Lung (tissue), 12 donors: Measurements from ENCODE around the gene RERE. TPM values are rescaled to one million over a fixed set of nuclear protein-coding genes. Genes with fewer than 3 reads are reported as not detected.

Source experiments
- ATAC-seq: fragments of 200-7000 bp; cut with Tn5 transposase; one replicate; pipeline ENCODE4 v1.9.1; 2020; ENCODE audit warnings: moderate number of reproducible peaks; ENCODE audit not compliant: insufficient read depth, low FRiP score
- DNase-seq, 3 donors: peaks; one replicate each; pipeline ENCODE4 v3.0.0-alpha.2; 2013 to 2017
- H3K27ac ChIP-seq, 2 donors: one replicate each; pipeline ENCODE4 v1.5.1; 2013; ENCODE audit warnings: mild to moderate bottlenecking in 2 of 2, moderate library complexity in 2 of 2, control low read depth in 1 of 2, inconsistent platforms in 1 of 2, low read depth in 1 of 2, low read length in 1 of 2
- H3K27me3 ChIP-seq, 3 donors: one replicate each; pipeline ENCODE4 v1.5.1; 2013; ENCODE audit warnings: low read length in 2 of 3; ENCODE audit not compliant: control insufficient read depth in 3 of 3, insufficient read depth in 3 of 3
- H3K36me3 ChIP-seq, 4 donors: one replicate each; pipeline ENCODE4 v1.5.1; 2013; ENCODE audit warnings: low read length in 4 of 4, mild to moderate bottlenecking in 1 of 4, moderate library complexity in 1 of 4; ENCODE audit not compliant: control insufficient read depth in 4 of 4, insufficient read depth in 4 of 4
- H3K4me1 ChIP-seq, 5 donors: one replicate each; pipeline ENCODE4 v1.5.1; 2013; ENCODE audit warnings: low read length in 5 of 5, mild to moderate bottlenecking in 2 of 5, moderate library complexity in 1 of 5; ENCODE audit not compliant: control insufficient read depth in 5 of 5, insufficient read depth in 5 of 5
- H3K4me3 ChIP-seq: one replicate; pipeline ENCODE4 v1.5.1; 2013; ENCODE audit warnings: mild to moderate bottlenecking, control low read depth, moderate library complexity
- H3K9ac ChIP-seq, 2 donors: one replicate each; pipeline ENCODE4 v1.5.1; 2013; ENCODE audit warnings: low read length in 2 of 2, control low read depth in 1 of 2; ENCODE audit not compliant: insufficient read depth in 1 of 2
- H3K9me3 ChIP-seq, 4 donors: one replicate each; pipeline ENCODE4 v1.5.1; 2013; ENCODE audit warnings: low read length in 3 of 4, mild to moderate bottlenecking in 1 of 4, moderate library complexity in 1 of 4; ENCODE audit not compliant: control insufficient read depth in 4 of 4, insufficient read depth in 3 of 4
- CTCF ChIP-seq: IDR thresholded peaks from 2 replicates; pipeline ENCODE4 v1.5.1; 2012; ENCODE audit warnings: mild to moderate bottlenecking; ENCODE audit errors: control extremely low read depth, extremely low read depth
- WGBS, 2 donors: extraction: QIAGEN DNeasy Blood & Tissue Kit; methylation state at CpG; one replicate each; pipeline ENCODE4 v1.1.7; 2013; 5-methylcytosine and 5-hydroxymethylcytosine counted together
- polyA plus RNA-seq, 2 donors: library from polyadenylated mRNA; stranded (reverse); fragments of 200-250 nt; gene quantifications; one replicate each; pipeline ENCODE4 v1.2.1, GENCODE V29; 2013
- total RNA-seq, 2 donors: library from RNA; depleted of rRNA in 1 of 2; stranded (reverse); fragments of >200 nt in 1 of 2; gene quantifications; one replicate each; pipeline ENCODE4 v1.2.1, GENCODE V29; 2014 to 2021
- donor health status: control.
- donor health status: control.
- donor health status: Bipolar disorder and iron deficiency.
- donor health status: healthy.
- donor health status: DM: yes; HTN: yes; CAD: no.

Gene RERE
- total and polyA plus RNA-seq, 4 donors, result 21.7 to 207 (median 57.5) TPM

GRCh38 chr1:8568837-8569236, 248.6 kb downstream of the RERE start:
- H3K9ac ChIP-seq, result no peak overlapping the region
- no peaks in the 10 kb centered on the region for H3K27me3 ChIP-seq
- H3K4me3 ChIP-seq, result no peak overlapping the region
- no peak for TF ChIP-seq CTCF
- DNase-seq (no peak), ATAC-seq (no peak)
- H3K9me3 ChIP-seq, result no peaks in the 10 kb centered on the region
- no peak overlapping the region for H3K27ac ChIP-seq
- H3K4me1 ChIP-seq, result peaks cover 2 to 57% (median 23%) of the 10 kb centered on the region in 5 donors
- H3K36me3 ChIP-seq, result no peaks in the 10 kb centered on the region
- 89 to 93% methylated on average over 3 of the region's 3 CpGs for WGBS, 2 donors

- no peak for ATAC-seq
Measured at GRCh38 chr1:8567146-8567545, 250.3 kb downstream of the RERE start.

GRCh38 chr1:8565802-8566201, 251.6 kb downstream of the RERE start:
- H3K4me1 ChIP-seq, result peaks cover 0 to 45% (median 10%) of the 10 kb centered on the region in 5 donors
- ATAC-seq, result no peak
- no peak for TF ChIP-seq CTCF
- H3K4me3 ChIP-seq, result no peak overlapping the region
- H3K36me3 ChIP-seq, result no peaks in the 10 kb centered on the region
- WGBS, 2 donors, result 79 to 85% methylated on average over 3 of the region's 3 CpGs
- H3K9ac ChIP-seq, result no peak overlapping the region
- no peaks in the 10 kb centered on the region for H3K27me3 ChIP-seq
- DNase-seq, result no peak
- no peak overlapping the region for H3K27ac ChIP-seq
- H3K9me3 ChIP-seq, result no peaks in the 10 kb centered on the region

More at GRCh38 chr1:8567146-8567545, 250.3 kb downstream of the RERE start:
- Histone ChIP-seq H3K9ac (no peak overlapping the region), H3K27ac (no peak overlapping the region), H3K4me3 (no peak overlapping the region), H3K27me3 (no peaks in the 10 kb centered on the region), H3K4me1 (peaks cover 0 to 58% (median 18%) of the 10 kb centered on the region in 5 donors), H3K9me3 (no peaks in the 10 kb centered on the region), H3K36me3 (no peaks in the 10 kb centered on the region)
- DNase-seq, result peak in 2 of 3 donors; percentile 63 to 64
- 79 to 85% methylated on average over 1 of the region's 1 CpG for WGBS, 2 donors
- no peak for TF ChIP-seq CTCF

- Histone ChIP-seq H3K4me1 (peaks cover 0 to 32% (median 7%) of the 10 kb centered on the region in 5 donors), H3K4me3 (no peak overlapping the region), H3K9ac (no peak overlapping the region), H3K9me3 (no peaks in the 10 kb centered on the region), H3K36me3 (no peaks in the 10 kb centered on the region), H3K27ac (no peak overlapping the region), H3K27me3 (no peaks in the 10 kb centered on the region)
- DNase-seq, result no peak
- WGBS, 2 donors, result 74 to 93% methylated on average over 2 of the region's 2 CpGs
- no peak for ATAC-seq
- TF ChIP-seq CTCF, result no peak
Measured at GRCh38 chr1:8563944-8564537, 253.4 kb downstream of the RERE start.
